ENCODE results near the gene CHST12.

DNA sequence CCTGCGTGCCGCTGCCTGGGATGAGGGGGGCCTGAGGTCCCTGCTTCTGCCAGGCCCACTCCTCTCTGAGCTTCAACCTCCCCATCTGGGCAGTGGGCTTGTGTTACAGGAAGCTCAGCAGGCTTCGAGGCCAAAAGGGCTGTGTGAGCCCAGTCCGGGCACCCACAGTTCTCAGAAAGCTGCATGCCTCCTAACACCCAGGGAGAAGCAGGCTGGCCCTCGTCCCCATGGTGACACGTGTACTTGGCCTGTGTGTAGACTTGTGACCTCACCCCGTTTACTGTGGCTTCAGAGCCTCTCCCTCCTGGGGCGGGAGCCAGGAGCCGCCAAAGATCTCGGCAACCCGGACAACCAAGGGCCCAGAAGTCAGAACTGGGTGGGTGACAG, 75.0 kb downstream of the CHST12 start:
- TF ChIP-seq, protein P1, sequence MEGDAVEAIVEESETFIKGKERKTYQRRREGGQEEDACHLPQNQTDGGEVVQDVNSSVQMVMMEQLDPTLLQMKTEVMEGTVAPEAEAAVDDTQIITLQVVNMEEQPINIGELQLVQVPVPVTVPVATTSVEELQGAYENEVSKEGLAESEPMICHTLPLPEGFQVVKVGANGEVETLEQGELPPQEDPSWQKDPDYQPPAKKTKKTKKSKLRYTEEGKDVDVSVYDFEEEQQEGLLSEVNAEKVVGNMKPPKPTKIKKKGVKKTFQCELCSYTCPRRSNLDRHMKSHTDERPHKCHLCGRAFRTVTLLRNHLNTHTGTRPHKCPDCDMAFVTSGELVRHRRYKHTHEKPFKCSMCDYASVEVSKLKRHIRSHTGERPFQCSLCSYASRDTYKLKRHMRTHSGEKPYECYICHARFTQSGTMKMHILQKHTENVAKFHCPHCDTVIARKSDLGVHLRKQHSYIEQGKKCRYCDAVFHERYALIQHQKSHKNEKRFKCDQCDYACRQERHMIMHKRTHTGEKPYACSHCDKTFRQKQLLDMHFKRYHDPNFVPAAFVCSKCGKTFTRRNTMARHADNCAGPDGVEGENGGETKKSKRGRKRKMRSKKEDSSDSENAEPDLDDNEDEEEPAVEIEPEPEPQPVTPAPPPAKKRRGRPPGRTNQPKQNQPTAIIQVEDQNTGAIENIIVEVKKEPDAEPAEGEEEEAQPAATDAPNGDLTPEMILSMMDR (IDR thresholded peaks at IDR 0.05; ENCODE audit: low read length): no peak
- no peak for TF ChIP-seq EZH2 (optimal IDR thresholded peaks at IDR 0.05; ENCODE audit: low read depth, low read length)
- no peak for TF ChIP-seq EZH2phosphoT487 (IDR thresholded peaks at IDR 0.05; ENCODE audit: low read length)

Measured in MM.1S (cell line).